Stomach smooth muscle (tissue), 2 donors: Measurements from ENCODE around the gene CCAR1.
"Not testable (repeated sequence)": the region's sequence is repeated elsewhere in the genome, so short reads cannot be mapped to it uniquely, and the experiment has no call there.

ENCODE experiments used
- H3K27ac ChIP-seq: one replicate; pipeline ENCODE4 v1.7.0; 2013; ENCODE audit warnings: mild to moderate bottlenecking, low read length, inconsistent platforms
- H3K27me3 ChIP-seq, 2 donors: one replicate each; pipeline ENCODE4 v1.7.0; 2013; ENCODE audit warnings: low read length in 2 of 2; ENCODE audit not compliant: insufficient read depth in 2 of 2, control insufficient read depth in 1 of 2
- H3K36me3 ChIP-seq, 2 donors: one replicate each; pipeline ENCODE4 v1.7.0; 2013; ENCODE audit warnings: low read length in 2 of 2; ENCODE audit not compliant: control insufficient read depth in 2 of 2, insufficient read depth in 2 of 2
- H3K4me1 ChIP-seq: one replicate; pipeline ENCODE4 v1.7.0; 2013; ENCODE audit warnings: low read length; ENCODE audit not compliant: control insufficient read depth, insufficient read depth
- H3K4me3 ChIP-seq, 2 donors: one replicate each; pipeline ENCODE4 v1.7.0; 2013; ENCODE audit warnings: low read length in 2 of 2
- H3K9ac ChIP-seq, 2 donors: one replicate each; pipeline ENCODE4 v1.7.0; 2013; ENCODE audit warnings: low read length in 2 of 2, mild to moderate bottlenecking in 1 of 2
- H3K9me3 ChIP-seq, 2 donors: one replicate each; pipeline ENCODE4 v1.7.0; 2013; ENCODE audit warnings: low read length in 2 of 2; ENCODE audit not compliant: control insufficient read depth in 2 of 2
- donor health status: healthy.
- donor health status: Pancreatic carcinoma.

Gene CCAR1

GRCh38 chr10:68720793-68721672, at the start of gene CCAR1:
Gene CCAR1, plus strand, starts transcription at chr10:68721239. Its CDS starts 1,266 bp downstream, at chr10:68722505.
- Histone ChIP-seq H3K9ac (peak within 1 kb of the TSS; percentile 92 to 95), H3K27me3 (no peaks in the 10 kb centered on the region), H3K4me3 (peak within 1 kb of the TSS; percentile 66 to 92), H3K27ac (peak within 1 kb of the TSS; percentile 94), H3K9me3 (no peaks in the 10 kb centered on the region), H3K36me3 (peaks cover 7 to 11% of the 10 kb centered on the region in 2 donors), H3K4me1 (peaks cover 11% of the 10 kb centered on the region)

GRCh38 chr10:68684413-68684812, 36.6 kb upstream of the CCAR1 start:
- peaks cover 6 to 17% of the 10 kb centered on the region in 2 donors for H3K36me3 ChIP-seq
- H3K9me3 ChIP-seq = no peaks in the 10 kb centered on the region
- H3K4me3 ChIP-seq = no peak overlapping the region
- H3K4me1 ChIP-seq = no peaks in the 10 kb centered on the region
- no peak overlapping the region for H3K27ac ChIP-seq
- H3K9ac ChIP-seq = no peak overlapping the region
- H3K27me3 ChIP-seq = no peaks in the 10 kb centered on the region

GRCh38 chr10:68696018-68696417, 25.0 kb upstream of the CCAR1 start:
- Histone ChIP-seq H3K9me3 (no peaks in the 10 kb centered on the region), H3K9ac (no peak overlapping the region), H3K27me3 (no peaks in the 10 kb centered on the region), H3K27ac (no peak overlapping the region), H3K4me3 (no peak overlapping the region), H3K36me3 (peaks cover 6 to 7% of the 10 kb centered on the region in 2 donors), H3K4me1 (no peaks in the 10 kb centered on the region)

DNA sequence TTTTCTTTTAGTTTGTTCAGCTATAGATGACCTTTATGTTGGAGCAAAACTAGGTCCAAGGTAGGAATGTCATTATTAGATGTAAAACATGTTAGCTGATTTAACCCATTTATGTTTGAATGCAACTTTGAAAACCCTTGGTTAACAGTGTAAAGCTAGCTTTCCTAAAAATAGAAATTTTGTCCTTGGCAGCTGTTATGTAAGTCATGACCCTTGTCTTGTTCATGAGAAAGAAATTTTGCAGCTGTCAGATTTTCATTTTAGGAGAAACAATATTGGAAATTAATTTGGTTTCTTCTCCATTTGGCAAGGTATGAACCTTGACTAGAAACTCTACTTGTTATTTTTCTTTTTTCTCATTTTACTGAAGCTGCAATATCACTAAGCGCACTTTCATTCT, 23.9 kb upstream of the CCAR1 start:
- no peak overlapping the region for H3K27ac ChIP-seq
- no peak overlapping the region for H3K4me3 ChIP-seq
- no peaks in the 10 kb centered on the region for H3K9me3 ChIP-seq
- no peak overlapping the region for H3K9ac ChIP-seq
- H3K27me3 ChIP-seq = no peaks in the 10 kb centered on the region
- no peaks in the 10 kb centered on the region for H3K4me1 ChIP-seq
- H3K36me3 ChIP-seq = no peaks in the 10 kb centered on the region

DNA sequence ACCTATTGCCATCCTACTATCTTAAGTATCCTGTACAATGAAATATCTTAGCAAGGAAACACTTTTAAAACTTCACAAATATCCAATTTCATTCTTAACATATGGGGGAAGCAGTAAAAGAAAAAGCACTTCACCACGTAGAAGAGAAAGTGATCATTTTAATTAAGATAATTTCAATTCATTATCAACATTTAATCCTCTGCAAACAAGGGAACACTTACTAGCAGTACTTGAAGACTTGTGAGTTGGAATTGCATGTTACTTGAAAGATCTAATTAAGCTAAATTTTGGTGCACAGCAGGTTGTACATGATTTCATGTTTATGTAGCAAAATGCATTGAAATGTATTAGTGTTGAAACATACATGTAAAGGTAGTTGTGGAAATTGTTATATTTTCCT, 20.8 kb upstream of the CCAR1 start:
- H3K27ac ChIP-seq = no peak overlapping the region

GRCh38 chr10:68705548-68705947, 15.5 kb upstream of the CCAR1 start:
- H3K36me3 ChIP-seq = no peaks in the 10 kb centered on the region
- H3K27ac ChIP-seq = no peak overlapping the region
- H3K4me1 ChIP-seq = no peaks in the 10 kb centered on the region
- H3K4me3 ChIP-seq = no peak overlapping the region
- H3K9ac ChIP-seq = no peak overlapping the region
- no peaks in the 10 kb centered on the region for H3K27me3 ChIP-seq
- H3K9me3 ChIP-seq = no peaks in the 10 kb centered on the region

More for the DNA sequence above, 20.8 kb upstream of the CCAR1 start:
- no peaks in the 10 kb centered on the region for H3K9me3 ChIP-seq
- no peaks in the 10 kb centered on the region for H3K36me3 ChIP-seq
- H3K4me3 ChIP-seq = no peak overlapping the region
- no peaks in the 10 kb centered on the region for H3K27me3 ChIP-seq
- no peak overlapping the region for H3K9ac ChIP-seq
- no peaks in the 10 kb centered on the region for H3K4me1 ChIP-seq

GRCh38 chr10:68708987-68709386, 12.1 kb upstream of the CCAR1 start:
- not testable (repeated sequence) for H3K4me3 ChIP-seq, H3K9ac ChIP-seq, H3K4me1 ChIP-seq, H3K27me3 ChIP-seq, H3K36me3 ChIP-seq, H3K27ac ChIP-seq, H3K9me3 ChIP-seq

DNA sequence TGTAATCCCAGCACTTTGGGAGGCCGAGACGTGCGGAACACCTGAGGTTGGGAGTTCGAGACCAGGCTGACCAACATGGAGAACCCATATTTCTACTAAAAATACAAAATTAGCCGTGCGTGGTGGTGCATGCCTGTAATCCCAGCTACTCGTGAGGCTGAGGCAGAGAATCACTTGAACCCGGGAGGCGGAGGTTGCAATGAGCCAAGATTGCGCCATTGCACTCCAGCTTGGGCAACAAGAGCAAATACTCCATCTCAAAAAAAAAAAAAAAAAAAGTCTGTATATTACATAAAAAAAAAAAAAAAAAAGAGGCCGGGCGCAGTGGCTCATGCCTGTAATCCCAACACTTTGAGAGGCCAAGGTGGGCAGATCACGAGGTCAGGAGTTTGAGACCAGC, 8.0 kb upstream of the CCAR1 start:
- not testable (repeated sequence) for H3K4me1 ChIP-seq, H3K9ac ChIP-seq, H3K4me3 ChIP-seq, H3K9me3 ChIP-seq, H3K27ac ChIP-seq, H3K36me3 ChIP-seq, H3K27me3 ChIP-seq

GRCh38 chr10:68717435-68717834, 3.6 kb upstream of the CCAR1 start:
- H3K36me3 ChIP-seq = no peaks in the 10 kb centered on the region
- H3K9ac ChIP-seq = no peak overlapping the region
- peaks cover 8% of the 10 kb centered on the region for H3K4me1 ChIP-seq
- H3K27ac ChIP-seq = no peak overlapping the region
- no peaks in the 10 kb centered on the region for H3K9me3 ChIP-seq
- H3K4me3 ChIP-seq = no peak overlapping the region
- no peaks in the 10 kb centered on the region for H3K27me3 ChIP-seq

- no peaks in the 10 kb centered on the region for H3K9me3 ChIP-seq
- H3K9ac ChIP-seq = peak overlapping the region; percentile 92 to 95
- H3K4me1 ChIP-seq = peaks cover 11% of the 10 kb centered on the region
- no peaks in the 10 kb centered on the region for H3K27me3 ChIP-seq
- peak overlapping the region; percentile 66 to 92 for H3K4me3 ChIP-seq
- H3K36me3 ChIP-seq = peaks cover 7 to 11% of the 10 kb centered on the region in 2 donors
- peak overlapping the region; percentile 94 for H3K27ac ChIP-seq
These were observed 765 bp downstream of the CCAR1 start for GRCh38 chr10:68721673-68722335.

DNA sequence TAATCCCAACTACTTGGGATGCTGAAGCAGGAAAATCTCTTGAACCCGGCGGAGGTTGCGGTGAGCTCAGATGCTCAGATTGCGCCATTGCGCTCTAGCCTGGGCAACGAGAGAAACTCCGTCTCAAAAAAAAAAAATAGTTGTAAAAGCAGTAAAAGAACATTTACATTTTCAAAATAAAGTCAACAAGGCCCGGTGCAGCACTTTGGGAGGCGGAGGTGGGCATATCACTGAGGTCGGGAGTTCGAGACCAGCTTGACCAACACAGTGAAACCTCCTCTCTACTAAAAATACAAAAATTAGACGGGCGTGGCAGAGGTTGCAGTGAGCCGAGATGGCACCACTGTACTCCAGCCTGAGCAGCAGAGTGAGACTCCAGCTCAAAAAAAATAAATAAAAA, 4.0 kb downstream of the CCAR1 start:
- Histone ChIP-seq H3K4me3 (no peak overlapping the region), H3K9ac (no peak overlapping the region), H3K36me3 (peaks cover 11 to 19% of the 10 kb centered on the region in 2 donors)

More for the DNA sequence above, 4.0 kb downstream of the CCAR1 start:
- H3K9me3 ChIP-seq = no peaks in the 10 kb centered on the region
- H3K27ac ChIP-seq = no peak overlapping the region
- H3K27me3 ChIP-seq = no peaks in the 10 kb centered on the region
- H3K4me1 ChIP-seq = peaks cover 11% of the 10 kb centered on the region
